Activated naive CD4-positive, alpha-beta T cell treated with anti-CD3 and anti-CD28 coated beads, Interleukin-2, amount 50 U/mL, for 72 hours (primary cell): Measurements from ENCODE around the gene ZMYND8. TPM values are rescaled to one million over a fixed set of nuclear protein-coding genes. Genes with fewer than 3 reads are reported as not detected.
"Not testable (repeated sequence)": the region's sequence is repeated elsewhere in the genome, so short reads cannot be mapped to it uniquely, and the experiment has no call there.

Experiments
- ATAC-seq, 2 donors: fragments of 150-1000 bp; cut with Tn5 transposase; 2 replicates each; pipeline ENCODE4 v1.10.0; 2021; ENCODE audit warnings: mild to moderate bottlenecking in 2 of 2, moderate library complexity in 2 of 2
- DNase-seq, 2 donors: peaks; one replicate each; pipeline ENCODE4 v3.0.0; 2021 to 2022; ENCODE audit warnings: low spot score in 2 of 2
- H3K27ac Mint-ChIP-seq, 2 donors: one replicate each; pipeline ENCODE4 v1.8.0; 2022; ENCODE audit warnings: mild to moderate bottlenecking in 2 of 2, mixed read lengths in 2 of 2
- H3K36me3 Mint-ChIP-seq, 2 donors: one replicate each; pipeline ENCODE4 v1.8.0; 2022; ENCODE audit warnings: mixed read lengths in 2 of 2
- H3K9me3 Mint-ChIP-seq, 2 donors: one replicate each; pipeline ENCODE4 v1.8.0; 2022; ENCODE audit warnings: mixed read lengths in 2 of 2
- total RNA-seq, 2 donors: library from RNA; stranded (reverse); gene quantifications; one replicate each; pipeline ENCODE4 v1.2.3, GENCODE V29; 2022

Gene ZMYND8
- total RNA-seq, 2 donors from 2014 or later: 35.7 to 46.4 TPM

- no peaks in the 10 kb centered on the region for H3K9me3 Mint-ChIP-seq
- ATAC-seq: peak; percentile 53 to 58
- peak; percentile 59 to 73 for DNase-seq
- peak overlapping the region in 1 of 2 donors; percentile 54 for H3K27ac Mint-ChIP-seq
- H3K36me3 Mint-ChIP-seq: no peaks in the 10 kb centered on the region
These were observed 160.1 kb downstream of the ZMYND8 start for GRCh38 chr20:47196091-47197081.

- DNase-seq: no peak
- no peaks in the 10 kb centered on the region for H3K9me3 Mint-ChIP-seq
- H3K36me3 Mint-ChIP-seq: no peaks in the 10 kb centered on the region
- ATAC-seq: no peak
- peak overlapping the region in 1 of 2 donors; percentile 81 for H3K27ac Mint-ChIP-seq
These were observed 160.9 kb downstream of the ZMYND8 start for GRCh38 chr20:47195573-47195972.

GRCh38 chr20:47191956-47192355, 164.5 kb downstream of the ZMYND8 start:
- ATAC-seq: no peak
- DNase-seq: no peak
- no peaks in the 10 kb centered on the region for H3K9me3 Mint-ChIP-seq
- no peaks in the 10 kb centered on the region for H3K36me3 Mint-ChIP-seq
- no peak overlapping the region for H3K27ac Mint-ChIP-seq

- no peaks in the 10 kb centered on the region for H3K36me3 Mint-ChIP-seq
- H3K9me3 Mint-ChIP-seq: no peaks in the 10 kb centered on the region
- no peak overlapping the region for H3K27ac Mint-ChIP-seq
- ATAC-seq (peak in 1 of 2 donors; percentile 83), DNase-seq (no peak)
These were observed 165.3 kb downstream of the ZMYND8 start for GRCh38 chr20:47191074-47191673.

GRCh38 chr20:47189060-47189459, 167.4 kb downstream of the ZMYND8 start:
- DNase-seq (no peak), ATAC-seq (no peak)
- H3K9me3 Mint-ChIP-seq: no peaks in the 10 kb centered on the region
- H3K36me3 Mint-ChIP-seq: no peaks in the 10 kb centered on the region
- no peak overlapping the region for H3K27ac Mint-ChIP-seq

GRCh38 chr20:47188540-47188939, 168.0 kb downstream of the ZMYND8 start:
- ATAC-seq (no peak), DNase-seq (no peak)
- no peaks in the 10 kb centered on the region for H3K9me3 Mint-ChIP-seq
- no peak overlapping the region for H3K27ac Mint-ChIP-seq
- H3K36me3 Mint-ChIP-seq: no peaks in the 10 kb centered on the region

GRCh38 chr20:47187450-47188195, 168.9 kb downstream of the ZMYND8 start:
- H3K27ac Mint-ChIP-seq: no peak overlapping the region
- DNase-seq: no peak
- H3K9me3 Mint-ChIP-seq: no peaks in the 10 kb centered on the region
- no peaks in the 10 kb centered on the region for H3K36me3 Mint-ChIP-seq
- ATAC-seq: no peak

- no peak for DNase-seq
- Mint-ChIP-seq H3K27ac (no peak overlapping the region), H3K9me3 (no peaks in the 10 kb centered on the region), H3K36me3 (no peaks in the 10 kb centered on the region)
- ATAC-seq: no peak
These were observed 173.1 kb downstream of the ZMYND8 start for GRCh38 chr20:47183367-47183766.

GRCh38 chr20:47181056-47181862, 175.2 kb downstream of the ZMYND8 start:
- Mint-ChIP-seq H3K36me3 (no peaks in the 10 kb centered on the region), H3K27ac (no peak overlapping the region), H3K9me3 (no peaks in the 10 kb centered on the region)
- DNase-seq: peak in 1 of 2 donors; percentile 11
- peak; percentile 88 to 89 for ATAC-seq

GRCh38 chr20:47179267-47179666, 177.2 kb downstream of the ZMYND8 start:
- DNase-seq: no peak

GRCh38 chr20:47178851-47179250, 177.6 kb downstream of the ZMYND8 start:
- Mint-ChIP-seq H3K36me3 (no peaks in the 10 kb centered on the region), H3K9me3 (no peaks in the 10 kb centered on the region), H3K27ac (no peak overlapping the region)
- no peak for DNase-seq
- no peak for ATAC-seq

More at GRCh38 chr20:47179267-47179666, 177.2 kb downstream of the ZMYND8 start:
- no peaks in the 10 kb centered on the region for H3K36me3 Mint-ChIP-seq
- H3K9me3 Mint-ChIP-seq: no peaks in the 10 kb centered on the region
- no peak overlapping the region for H3K27ac Mint-ChIP-seq
- ATAC-seq: no peak

- no peak for DNase-seq
- Mint-ChIP-seq H3K9me3 (no peaks in the 10 kb centered on the region), H3K27ac (no peak overlapping the region), H3K36me3 (no peaks in the 10 kb centered on the region)
- ATAC-seq: no peak
These were observed 178.2 kb downstream of the ZMYND8 start for GRCh38 chr20:47178277-47178676.

GRCh38 chr20:47176217-47176616, 180.3 kb downstream of the ZMYND8 start:
- H3K9me3 Mint-ChIP-seq, ATAC-seq, DNase-seq, H3K27ac Mint-ChIP-seq, H3K36me3 Mint-ChIP-seq: not testable (repeated sequence)

- no peaks in the 10 kb centered on the region for H3K36me3 Mint-ChIP-seq
- H3K9me3 Mint-ChIP-seq: no peaks in the 10 kb centered on the region
- ATAC-seq (no peak), DNase-seq (no peak)
- no peak overlapping the region for H3K27ac Mint-ChIP-seq
These were observed 181.0 kb downstream of the ZMYND8 start for GRCh38 chr20:47175493-47175892.

GRCh38 chr20:47174456-47175243, 181.8 kb downstream of the ZMYND8 start:
- Mint-ChIP-seq H3K36me3 (no peaks in the 10 kb centered on the region), H3K27ac (no peak overlapping the region), H3K9me3 (no peaks in the 10 kb centered on the region)
- no peak for ATAC-seq
- no peak for DNase-seq
